ENCODE measurements around the gene RBCK1. TPM values are rescaled to one million over a fixed set of nuclear protein-coding genes. Genes with fewer than 3 reads are reported as not detected.

Gene RBCK1
- total and polyA plus RNA-seq, 9 of the 15 experiments (the other 6 are each of a cell fraction or from before 2014, with no cell fraction given), result 5.9 to 59.3 (median 26.5) TPM

GRCh38 chr20:376089-376488 lies 32.0 kb upstream of the RBCK1 start (continued):
- TF ChIP-seq AFF1 (IDR thresholded peaks at IDR 0.05; ENCODE audit: low read depth in 1 of 2, partially characterized antibody in 2 of 2), result no peak
- no peak for TF ChIP-seq CREB1 (IDR thresholded peaks at IDR 0.05)
- no peak for TF ChIP-seq CREB1 (CRISPR knock-in tag; IDR thresholded peaks at IDR 0.05)
- TF ChIP-seq CBX3 (IDR thresholded peaks at IDR 0.05; ENCODE audit: borderline replicate concordance in 1 of 2, low read length in 2 of 2), result peak in 1 of 2 experiments; percentile 22; a peak in 1 of 3 replicates
- peak; percentile 91 for TF ChIP-seq BCOR (IDR thresholded peaks at IDR 0.05)
- peak; percentile 74 for TF ChIP-seq MAFG (tag; conservative IDR thresholded peaks at IDR 0.05)
- peak; percentile 88 for TF ChIP-seq C11orf30 (IDR thresholded peaks at IDR 0.05; ENCODE audit: low read depth)
- no peak for TF ChIP-seq FOXA1 (IDR thresholded peaks at IDR 0.05; ENCODE audit: borderline replicate concordance)
- TF ChIP-seq NELFE (IDR thresholded peaks at IDR 0.05; ENCODE audit: insufficient read depth, insufficient read length), result no peak
- no peak for TF ChIP-seq NKRF (IDR thresholded peaks at IDR 0.05; ENCODE audit: borderline replicate concordance)
- no peak for TF ChIP-seq ZFPM2 (CRISPR knock-in tag; IDR thresholded peaks at IDR 0.05)
- no peak for TF ChIP-seq ZBTB11 (CRISPR knock-in tag; IDR thresholded peaks at IDR 0.05)
- peak; percentile 95 for TF ChIP-seq RBM25 (IDR thresholded peaks at IDR 0.05; ENCODE audit: low read depth, low read length, severe bottlenecking)
- TF ChIP-seq POLR2AphosphoS5 (IDR thresholded peaks at IDR 0.05; ENCODE audit: control insufficient read depth, insufficient read depth, low read depth, low read length), result no peak
- TF ChIP-seq CBX1 (IDR thresholded peaks at IDR 0.05; ENCODE audit: low read depth), result no peak
- TF ChIP-seq NFXL1 (CRISPR knock-in tag; IDR thresholded peaks at IDR 0.05), result no peak
- peak; percentile 93 for TF ChIP-seq ZNF316 (IDR thresholded peaks at IDR 0.05)
- 0 out of 2 replicates have a peak, but pooled peaks have one; percentile 25 for TF ChIP-seq NFATC3 (IDR thresholded peaks at IDR 0.05)
